Testis (tissue), 5 donors: Measurements from ENCODE around the gene ANKRD52. TPM values are rescaled to one million over a fixed set of nuclear protein-coding genes. Genes with fewer than 3 reads are reported as not detected.

Experiments used
- DNase-seq: peaks from one replicate; pipeline ENCODE4 v3.0.0-alpha.2; 2019
- H3K27ac ChIP-seq, 2 donors: fragments of 200-600 bp; sonication (generic); one replicate each; pipeline ENCODE4 v1.5.1; 2019
- H3K27me3 ChIP-seq: fragments of 200-600 bp; sonication (generic); one replicate; pipeline ENCODE4 v1.5.1; 2019
- H3K36me3 ChIP-seq: fragments of 200-600 bp; sonication (generic); one replicate; pipeline ENCODE4 v1.5.1; 2017; ENCODE audit warnings: low read depth; ENCODE audit errors: missing control alignments
- H3K4me1 ChIP-seq: fragments of 200-600 bp; sonication (generic); one replicate; pipeline ENCODE4 v1.5.1; 2019
- H3K4me3 ChIP-seq, 2 donors: fragments of 200-600 bp; sonication (generic); one replicate each; pipeline ENCODE4 v1.5.1; 2017 to 2019
- H3K9me3 ChIP-seq: fragments of 200-600 bp; sonication (generic); one replicate; pipeline ENCODE4 v1.5.1; 2017
- POLR2A ChIP-seq: fragments of 450-650 bp; IDR thresholded peaks from one replicate; pipeline ENCODE4 v1.6.1; 2017; ENCODE audit warnings: antibody characterized with exemption, mild to moderate bottlenecking, moderate library complexity
- WGBS, 2 donors: methylation state at CpG; one replicate each; pipeline ENCODE4 v1.1.5; 2018; 5-methylcytosine and 5-hydroxymethylcytosine counted together
- intact Hi-C: fragments of 100-400 bp; cut with DNase I; formaldehyde crosslinking; loops from one replicate; pipeline ENCODE4 v1.15.1; 2023; ENCODE audit warnings: low total_unique reads
- long read RNA-seq, 2 donors: transcript quantifications; one replicate each; lab custom pipeline, GENCODE V29; 2026
- polyA plus RNA-seq: library from polyadenylated mRNA; stranded (reverse); fragments of 350-450 nt; fragmentation: Illumina TruSeq; extraction: RNeasy Lipid Tissue Mini Kit (QIAGEN cat#74804); gene quantifications from one replicate; pipeline ENCODE4 v1.2.3, GENCODE V29; 2014; ENCODE audit warnings: low read depth, low replicate concordance; ENCODE audit not compliant: insufficient read depth
- total RNA-seq, 2 donors: library from RNA; depleted of rRNA; stranded (reverse); fragments of >200 nt; gene quantifications; one replicate each; pipeline ENCODE4 v1.2.3, GENCODE V29; 2016
- TF ChIP-seq, protein P1 (sequence below), 3 experiments: fragments of 450-650 bp in 2 of 3; fragments of 200-600 bp in 1 of 3; sonication (generic) in 1 of 3; IDR thresholded peaks; one replicate each; pipeline ENCODE4 v1.5.1; 2016 to 2019; ENCODE audit warnings: antibody characterized with exemption in 3 of 3, mild to moderate bottlenecking in 2 of 3, moderate library complexity in 1 of 3

Gene ANKRD52
- total RNA-seq (10 to 100 TPM; 26.8 to 32.3 TPM), polyA plus RNA-seq (20.1 TPM)
- long read RNA-seq, donor 1, full-length matches to known transcripts, result 2 of 2 reads
- long read RNA-seq, donor 1, partial matches to known transcripts, result 0 of 2 reads
- long read RNA-seq, donor 1, other reads (novel, unspliced or antisense), result 0 of 2 reads
- long read RNA-seq, donor 2, full-length matches to known transcripts, result 1 of 1 reads
- long read RNA-seq, donor 2, partial matches to known transcripts, result 0 of 1 reads
- long read RNA-seq, donor 2, other reads (novel, unspliced or antisense), result 0 of 1 reads

GRCh38 chr12:56258068-56258819 is at the start of gene ANKRD52:
ANKRD52 (minus strand) TSS chr12:56258384; CDS start chr12:56258269, 115 bp downstream.
- 0 to 1% methylated on average over 9 to 73 of the region's 78 CpGs for WGBS, 2 donors
- H3K27ac ChIP-seq, result peak within 1 kb of the TSS; percentile 81 to 92
- no peaks in the 10 kb centered on the region for H3K27me3 ChIP-seq
- DNase-seq, result peak; percentile 78
- H3K9me3 ChIP-seq, result no peaks in the 10 kb centered on the region
- intact Hi-C loops, result no loop called here
- peaks cover 14% of the 10 kb centered on the region for H3K4me1 ChIP-seq
- H3K36me3 ChIP-seq, result no peaks in the 10 kb centered on the region
- TF ChIP-seq, protein P1, sequence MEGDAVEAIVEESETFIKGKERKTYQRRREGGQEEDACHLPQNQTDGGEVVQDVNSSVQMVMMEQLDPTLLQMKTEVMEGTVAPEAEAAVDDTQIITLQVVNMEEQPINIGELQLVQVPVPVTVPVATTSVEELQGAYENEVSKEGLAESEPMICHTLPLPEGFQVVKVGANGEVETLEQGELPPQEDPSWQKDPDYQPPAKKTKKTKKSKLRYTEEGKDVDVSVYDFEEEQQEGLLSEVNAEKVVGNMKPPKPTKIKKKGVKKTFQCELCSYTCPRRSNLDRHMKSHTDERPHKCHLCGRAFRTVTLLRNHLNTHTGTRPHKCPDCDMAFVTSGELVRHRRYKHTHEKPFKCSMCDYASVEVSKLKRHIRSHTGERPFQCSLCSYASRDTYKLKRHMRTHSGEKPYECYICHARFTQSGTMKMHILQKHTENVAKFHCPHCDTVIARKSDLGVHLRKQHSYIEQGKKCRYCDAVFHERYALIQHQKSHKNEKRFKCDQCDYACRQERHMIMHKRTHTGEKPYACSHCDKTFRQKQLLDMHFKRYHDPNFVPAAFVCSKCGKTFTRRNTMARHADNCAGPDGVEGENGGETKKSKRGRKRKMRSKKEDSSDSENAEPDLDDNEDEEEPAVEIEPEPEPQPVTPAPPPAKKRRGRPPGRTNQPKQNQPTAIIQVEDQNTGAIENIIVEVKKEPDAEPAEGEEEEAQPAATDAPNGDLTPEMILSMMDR (IDR thresholded peaks at IDR 0.05), result peak; percentile 60 to 79 (median 68)
- TF ChIP-seq POLR2A, result no peak
- H3K4me3 ChIP-seq, result peak within 1 kb of the TSS; percentile 87 to 93

- WGBS, 2 donors, result 92 to 96% methylated on average over 7 of the region's 7 CpGs
- Histone ChIP-seq H3K4me3 (no peak overlapping the region), H3K36me3 (no peaks in the 10 kb centered on the region), H3K9me3 (no peaks in the 10 kb centered on the region), H3K4me1 (no peaks in the 10 kb centered on the region), H3K27ac (no peak overlapping the region), H3K27me3 (no peaks in the 10 kb centered on the region)
- no peak for DNase-seq
- no peak for TF ChIP-seq POLR2A
- TF ChIP-seq, protein P1 (IDR thresholded peaks at IDR 0.05), result no peak
- intact Hi-C loops, result no loop called here
Measured at GRCh38 chr12:56307221-56307965, 49.2 kb upstream of the ANKRD52 start.

- TF ChIP-seq, protein P1 (IDR thresholded peaks at IDR 0.05), result no peak
- TF ChIP-seq POLR2A, result no peak
- DNase-seq, result no peak
- peaks cover 13% of the 10 kb centered on the region for H3K4me1 ChIP-seq
- H3K36me3 ChIP-seq, result no peaks in the 10 kb centered on the region
- H3K27ac ChIP-seq, result no peak overlapping the region
- no peaks in the 10 kb centered on the region for H3K9me3 ChIP-seq
- WGBS, 2 donors, result 92% methylated on average over 7 to 8 of the region's 8 CpGs
- no peak overlapping the region for H3K4me3 ChIP-seq
- intact Hi-C loops, result no loop called here
- no peaks in the 10 kb centered on the region for H3K27me3 ChIP-seq
Measured at GRCh38 chr12:56304872-56305590, 46.8 kb upstream of the ANKRD52 start.

- H3K9me3 ChIP-seq, result no peaks in the 10 kb centered on the region
- no peak overlapping the region for H3K27ac ChIP-seq
- no peaks in the 10 kb centered on the region for H3K36me3 ChIP-seq
- intact Hi-C loops, result no loop called here
- H3K4me3 ChIP-seq, result no peak overlapping the region
- no peaks in the 10 kb centered on the region for H3K27me3 ChIP-seq
- DNase-seq, result no peak
- WGBS, 2 donors, result 89 to 93% methylated on average over 3 of the region's 3 CpGs
- H3K4me1 ChIP-seq, result peaks cover 14% of the 10 kb centered on the region
- TF ChIP-seq, protein P1 (IDR thresholded peaks at IDR 0.05), result no peak
Measured at GRCh38 chr12:56304276-56304675, 46.1 kb upstream of the ANKRD52 start.
